AG04450 (cell line): ENCODE data around the gene SLC17A9. TPM values are rescaled to one million over a fixed set of nuclear protein-coding genes. Genes with fewer than 3 reads are reported as not detected.

ENCODE experiments used
- CTCF ChIA-PET: fragments of 300-600, 350-600 bp; formaldehyde crosslinking; extraction: SDS; loops from one replicate; lab custom pipeline; 2022; ENCODE audit warnings: antibody characterized with exemption, inconsistent platforms; lab: Charles Lee
- POLR2A ChIA-PET: fragments of 350-600 bp; formaldehyde crosslinking; extraction: SDS; loops from one replicate; lab custom pipeline; 2021; ENCODE audit warnings: antibody characterized with exemption, inconsistent platforms; lab: Yijun Ruan, JAX
- DNase-seq: peaks from one replicate; pipeline ENCODE4 v3.0.0-alpha.2; 2011; ENCODE audit warnings: low read depth, low spot score
- H3K27ac ChIP-seq: one replicate; pipeline ENCODE4 v1.5.1; 2012; ENCODE audit warnings: low read depth, low read length, control low read depth
- H3K27me3 ChIP-seq: one replicate; pipeline ENCODE4 v1.6.0; 2012; ENCODE audit warnings: low read length; ENCODE audit not compliant: control insufficient read depth, insufficient read depth
- H3K4me3 ChIP-seq: 2 replicates; pipeline ENCODE4 v1.5.1; 2011; ENCODE audit warnings: mild to moderate bottlenecking, low read depth, low read length, control low read depth
- H3K9me3 ChIP-seq: 2 replicates; pipeline ENCODE4 v1.5.1; 2012; ENCODE audit warnings: low read length; ENCODE audit not compliant: control insufficient read depth, insufficient read depth
- polyA plus RNA-seq: library from polyadenylated mRNA; depleted of rRNA; stranded (reverse); fragments of >200 nt; gene quantifications from 2 replicates; pipeline ENCODE4 v1.2.3, GENCODE V29; 2011
- TF ChIP-seq, protein P1 (sequence below): IDR thresholded peaks from 2 replicates; pipeline ENCODE4 v1.5.1; 2011; ENCODE audit warnings: low read depth, low read length, control low read depth, inconsistent platforms

Gene SLC17A9
- polyA plus RNA-seq, 1 experiment = 2.2 TPM

DNA sequence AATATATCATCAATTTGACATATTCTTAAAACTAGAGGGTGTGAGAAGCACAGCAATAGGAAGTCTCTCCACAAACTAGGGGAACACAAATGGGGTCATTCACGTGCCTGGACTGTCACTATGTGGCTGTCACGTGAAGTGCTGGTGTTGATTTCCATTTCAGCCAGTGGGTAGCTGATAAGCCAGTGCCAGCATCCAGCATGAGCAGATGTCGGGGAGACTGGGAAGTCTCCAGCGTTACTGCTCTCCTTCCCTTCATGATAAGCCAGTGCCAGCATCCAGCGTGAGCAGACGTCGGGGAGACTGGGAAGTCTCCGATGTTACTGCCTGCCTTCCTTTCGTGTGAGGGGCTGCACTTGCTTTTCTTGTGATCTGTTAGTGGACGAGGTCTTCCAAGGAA, 5.6 kb upstream of the SLC17A9 start:
- no peak for DNase-seq
- TF ChIP-seq, protein P1, sequence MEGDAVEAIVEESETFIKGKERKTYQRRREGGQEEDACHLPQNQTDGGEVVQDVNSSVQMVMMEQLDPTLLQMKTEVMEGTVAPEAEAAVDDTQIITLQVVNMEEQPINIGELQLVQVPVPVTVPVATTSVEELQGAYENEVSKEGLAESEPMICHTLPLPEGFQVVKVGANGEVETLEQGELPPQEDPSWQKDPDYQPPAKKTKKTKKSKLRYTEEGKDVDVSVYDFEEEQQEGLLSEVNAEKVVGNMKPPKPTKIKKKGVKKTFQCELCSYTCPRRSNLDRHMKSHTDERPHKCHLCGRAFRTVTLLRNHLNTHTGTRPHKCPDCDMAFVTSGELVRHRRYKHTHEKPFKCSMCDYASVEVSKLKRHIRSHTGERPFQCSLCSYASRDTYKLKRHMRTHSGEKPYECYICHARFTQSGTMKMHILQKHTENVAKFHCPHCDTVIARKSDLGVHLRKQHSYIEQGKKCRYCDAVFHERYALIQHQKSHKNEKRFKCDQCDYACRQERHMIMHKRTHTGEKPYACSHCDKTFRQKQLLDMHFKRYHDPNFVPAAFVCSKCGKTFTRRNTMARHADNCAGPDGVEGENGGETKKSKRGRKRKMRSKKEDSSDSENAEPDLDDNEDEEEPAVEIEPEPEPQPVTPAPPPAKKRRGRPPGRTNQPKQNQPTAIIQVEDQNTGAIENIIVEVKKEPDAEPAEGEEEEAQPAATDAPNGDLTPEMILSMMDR = no peak
- Histone ChIP-seq H3K4me3 (no peak overlapping the region), H3K27me3 (no peaks in the 10 kb centered on the region), H3K9me3 (peaks cover 9% of the 10 kb centered on the region), H3K27ac (no peak overlapping the region)
- POLR2A ChIA-PET = no interaction called here
- CTCF ChIA-PET = interaction anchor here (0.6 kb wide), 1 partner anchor 24 kb away, joined by 3 read pairs; no protein-coding TSS in a partner anchor

DNA sequence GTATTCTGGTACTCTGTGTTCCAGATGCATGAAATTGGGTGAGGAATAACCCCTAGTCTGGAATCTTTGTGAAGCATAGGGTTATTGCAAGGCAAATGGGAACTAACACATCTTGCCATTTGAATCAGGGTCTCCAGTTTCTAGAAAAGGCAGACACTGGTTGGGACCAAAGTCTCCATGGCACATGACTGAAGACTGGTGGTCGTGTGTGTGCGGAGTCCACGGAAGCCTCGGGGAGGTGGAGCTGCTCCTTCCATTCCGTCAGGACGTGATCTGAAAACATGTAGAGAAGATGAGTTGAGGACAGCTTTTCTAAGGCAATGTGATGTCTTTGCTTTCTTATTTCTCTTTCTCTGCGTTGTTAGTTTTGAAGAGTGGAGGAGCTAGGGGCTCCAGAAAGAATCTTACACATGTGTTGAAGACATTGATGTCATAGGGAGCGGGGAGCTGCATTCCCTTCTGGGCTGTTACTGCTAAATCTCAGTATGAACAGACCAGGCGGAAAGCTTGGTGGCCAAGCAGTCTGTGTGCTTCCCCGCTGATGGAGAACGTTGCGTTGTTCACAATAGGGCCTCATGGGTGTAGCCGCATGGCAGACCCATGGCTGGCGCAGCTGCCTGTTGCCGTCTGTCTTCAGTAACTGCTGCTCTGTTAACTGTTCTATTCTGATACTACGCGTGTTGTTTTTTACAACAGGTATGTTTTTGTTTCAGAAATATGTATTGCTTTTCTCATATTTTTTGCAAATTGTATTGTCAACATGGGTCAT, 4.8 kb upstream of the SLC17A9 start:
- TF ChIP-seq, protein P1 = no peak
- Histone ChIP-seq H3K27me3 (no peaks in the 10 kb centered on the region), H3K27ac (no peak overlapping the region), H3K4me3 (no peak overlapping the region), H3K9me3 (peaks cover 9% of the 10 kb centered on the region)
- POLR2A ChIA-PET = interaction anchor here (0.6 kb wide), 1 partner anchor 113 kb away, joined by 5 read pairs; no protein-coding TSS in a partner anchor
- CTCF ChIA-PET = no interaction called here
- DNase-seq = no peak

DNA sequence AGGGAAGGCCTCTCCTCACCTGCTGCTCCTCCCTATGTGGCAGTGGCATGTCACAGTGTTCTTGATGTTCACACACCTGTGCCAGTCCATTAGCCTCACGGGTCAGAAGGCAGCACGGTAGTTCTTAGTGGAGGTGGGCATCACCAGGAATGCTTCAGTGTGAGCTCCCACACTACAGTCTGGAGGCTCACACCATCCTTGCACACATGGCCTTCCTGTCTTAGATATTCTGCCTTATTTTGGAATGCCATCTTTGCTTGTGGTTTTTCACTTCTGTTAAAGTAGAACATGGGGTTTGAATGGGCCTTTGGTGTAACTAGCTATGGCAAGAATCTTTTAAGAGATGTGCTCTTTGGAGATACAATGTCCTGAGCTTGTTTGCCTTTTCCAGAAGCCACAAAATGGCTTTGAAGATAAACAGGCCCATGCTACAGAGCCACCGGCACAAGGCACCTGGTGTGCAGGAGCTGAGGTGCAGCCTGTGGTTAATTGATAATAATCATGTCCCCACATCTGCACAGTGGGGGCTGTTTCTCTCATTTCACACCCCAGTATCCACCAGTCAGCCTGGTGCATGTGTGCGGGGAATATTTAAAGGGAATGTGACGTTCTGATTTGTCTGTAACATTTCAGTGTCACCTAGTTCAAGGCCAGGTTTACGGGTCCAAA, 3.2 kb upstream of the SLC17A9 start:
- TF ChIP-seq, protein P1 = no peak
- ChIA-PET POLR2A (no interaction called here), CTCF (interaction anchor here (1.4 kb wide), 1 partner anchor 23 kb away, joined by 5 read pairs; no protein-coding TSS in a partner anchor)
- no peak for DNase-seq
- H3K27me3 ChIP-seq = no peaks in the 10 kb centered on the region
- H3K9me3 ChIP-seq = peaks cover 9% of the 10 kb centered on the region
- H3K27ac ChIP-seq = no peak overlapping the region
- H3K4me3 ChIP-seq = no peak overlapping the region

DNA sequence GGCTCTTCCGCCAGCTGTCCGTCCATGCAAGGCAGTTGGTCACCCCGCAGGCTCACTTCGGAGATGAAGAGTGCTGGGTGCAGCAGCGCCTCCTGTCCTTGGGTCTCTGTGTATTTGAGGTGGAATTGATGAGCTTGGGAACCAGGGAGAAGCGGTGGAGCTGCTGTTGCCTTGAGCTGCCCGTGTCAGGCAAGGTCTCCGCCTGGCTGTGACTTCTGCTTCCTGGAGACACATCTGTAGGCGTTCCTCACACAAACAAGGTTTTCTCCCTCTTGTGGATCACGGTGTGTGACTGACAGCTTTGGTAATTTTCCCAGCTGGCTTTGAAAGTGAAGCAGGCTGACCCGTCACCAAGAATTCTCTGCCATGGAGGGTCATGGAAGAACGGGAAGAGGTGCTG, 2.5 kb upstream of the SLC17A9 start:
- DNase-seq = no peak
- Histone ChIP-seq H3K4me3 (no peak overlapping the region), H3K27ac (no peak overlapping the region), H3K9me3 (peaks cover 9% of the 10 kb centered on the region), H3K27me3 (no peaks in the 10 kb centered on the region)
- TF ChIP-seq, protein P1 = no peak
- ChIA-PET POLR2A (no interaction called here), CTCF (interaction anchor here (1.4 kb wide), 1 partner anchor 23 kb away, joined by 5 read pairs; no protein-coding TSS in a partner anchor)

DNA sequence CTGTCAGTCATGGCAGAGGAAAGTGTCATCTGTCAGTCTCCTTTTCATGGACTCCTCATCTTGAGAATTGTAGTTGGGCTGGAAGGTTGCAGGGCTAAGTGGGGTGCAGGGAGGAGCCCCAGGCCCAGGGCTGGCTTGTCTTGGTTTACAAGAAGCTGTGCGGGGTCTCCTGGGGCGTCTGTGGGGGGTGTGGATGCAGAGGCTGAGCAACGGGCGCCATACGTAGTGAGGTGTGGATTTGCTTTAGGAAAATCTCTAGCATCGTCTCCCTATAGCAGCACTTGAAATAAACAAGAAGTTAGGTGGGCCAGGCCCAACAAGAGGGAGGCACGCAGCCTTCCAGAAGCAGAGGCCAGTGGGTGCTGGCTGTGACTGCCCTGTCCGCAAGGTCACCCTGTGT, 1.8 kb upstream of the SLC17A9 start:
- H3K4me3 ChIP-seq = no peak overlapping the region
- ChIA-PET CTCF (no interaction called here), POLR2A (no interaction called here)
- peaks cover 9% of the 10 kb centered on the region for H3K9me3 ChIP-seq
- no peak overlapping the region for H3K27ac ChIP-seq
- no peak for DNase-seq
- no peaks in the 10 kb centered on the region for H3K27me3 ChIP-seq
- TF ChIP-seq, protein P1 = no peak
